ENCODE data around the gene GLP1R.

The GLP1R gene

GRCh38 chr6:39044181-39044580, 4.4 kb upstream of the GLP1R start:
- H3K4me2 ChIP-seq (ENCODE audit: low read depth, low read length, poor library complexity, severe bottlenecking): no peak overlapping the region
- H3K36me3 ChIP-seq (ENCODE audit: low read length): no peaks in the 10 kb centered on the region
- no peaks in the 10 kb centered on the region for H4K20me1 ChIP-seq (ENCODE audit: low read depth, low read length)
- H3K27ac ChIP-seq (ENCODE audit: low read depth, low read length): no peak overlapping the region
- no peaks in the 10 kb centered on the region for H3K79me2 ChIP-seq (ENCODE audit: insufficient read depth, low read length)
- TF ChIP-seq CTCF (IDR thresholded peaks at IDR 0.05; ENCODE audit: insufficient read depth, low read length, poor library complexity, severe bottlenecking): no peak
- no peak for TF ChIP-seq EZH2phosphoT487 (conservative IDR thresholded peaks at IDR 0.05; ENCODE audit: low read length)
- H3K9me2 ChIP-seq (replicated peaks; ENCODE audit: insufficient read depth, low read length): no peaks in the 10 kb centered on the region
- H3F3A ChIP-seq (ENCODE audit: insufficient read depth): no peaks in the 10 kb centered on the region
- no peaks in the 10 kb centered on the region for H3K9me3 ChIP-seq (ENCODE audit: insufficient read depth, low read length)
- no peak overlapping the region for H3K9ac ChIP-seq (ENCODE audit: low read length)
- no peak overlapping the region for H3K4me3 ChIP-seq (ENCODE audit: insufficient read depth, low read length, poor library complexity, severe bottlenecking)
- H2AFZ ChIP-seq (ENCODE audit: low read depth, low read length, severe bottlenecking): no peak overlapping the region
- no peaks in the 10 kb centered on the region for H3K27me3 ChIP-seq (ENCODE audit: low read length)

DNA sequence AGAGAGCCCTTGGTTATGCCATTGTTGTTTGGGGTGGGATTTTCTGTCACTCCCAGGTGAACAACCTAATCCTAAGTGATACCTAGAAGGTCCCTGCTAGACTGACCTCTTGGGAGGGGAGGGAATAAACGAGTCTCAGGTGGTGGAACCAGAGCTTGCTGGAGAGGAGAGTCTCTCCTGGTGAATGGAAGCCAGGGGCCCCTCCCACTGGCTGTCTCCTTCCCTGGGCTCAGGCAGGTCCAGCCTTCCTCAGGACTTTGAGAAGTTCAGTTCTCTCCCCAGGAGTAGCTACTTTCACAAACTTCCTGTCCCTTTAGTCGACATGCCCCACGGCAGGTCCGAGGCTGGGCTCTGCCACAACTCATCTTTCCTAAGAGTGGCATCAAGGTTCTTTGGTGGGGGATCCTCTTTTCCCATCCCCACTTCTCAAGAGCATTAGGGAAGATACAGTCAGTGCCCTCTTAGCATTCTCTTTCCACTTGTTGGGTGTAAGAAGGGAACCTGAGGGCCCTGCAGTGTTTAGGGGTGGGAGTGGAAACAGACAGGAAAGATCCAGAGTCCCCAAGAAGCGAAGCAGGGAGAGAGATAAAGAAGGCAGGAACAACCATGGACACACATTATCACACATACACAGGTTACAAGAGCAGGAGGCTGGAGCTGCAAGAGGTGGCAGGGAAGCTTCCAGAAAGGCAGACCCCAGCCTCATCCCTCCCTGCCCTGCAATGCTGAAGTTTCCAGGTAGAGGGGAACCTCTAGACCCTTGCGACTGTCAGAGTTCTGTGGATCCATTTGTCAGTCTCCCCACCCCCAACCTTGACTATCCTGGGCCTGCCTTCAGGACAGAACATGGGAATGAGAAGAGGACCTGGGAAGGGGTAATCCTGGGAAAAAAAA, 900 bp upstream of the GLP1R start:
- Histone ChIP-seq H3K4me3 (ENCODE audit: insufficient read depth, low read length, poor library complexity, severe bottlenecking) (no peak overlapping the region), H3F3A (ENCODE audit: insufficient read depth) (no peaks in the 10 kb centered on the region), H3K27me3 (ENCODE audit: low read length) (no peaks in the 10 kb centered on the region), H3K4me2 (ENCODE audit: low read depth, low read length, poor library complexity, severe bottlenecking) (no peak overlapping the region), H3K27ac (ENCODE audit: low read depth, low read length) (no peak overlapping the region), H3K9me2 (replicated peaks; ENCODE audit: insufficient read depth, low read length) (no peaks in the 10 kb centered on the region), H3K36me3 (ENCODE audit: low read length) (no peaks in the 10 kb centered on the region), H3K9ac (ENCODE audit: low read length) (no peak overlapping the region), H3K79me2 (ENCODE audit: insufficient read depth, low read length) (no peaks in the 10 kb centered on the region), H2AFZ (ENCODE audit: low read depth, low read length, severe bottlenecking) (no peak overlapping the region), H3K9me3 (ENCODE audit: insufficient read depth, low read length) (no peaks in the 10 kb centered on the region), H4K20me1 (ENCODE audit: low read depth, low read length) (no peaks in the 10 kb centered on the region)
- TF ChIP-seq CTCF (IDR thresholded peaks at IDR 0.05; ENCODE audit: insufficient read depth, low read length, poor library complexity, severe bottlenecking) (no peak), EZH2phosphoT487 (conservative IDR thresholded peaks at IDR 0.05; ENCODE audit: low read length) (no peak)

DNA sequence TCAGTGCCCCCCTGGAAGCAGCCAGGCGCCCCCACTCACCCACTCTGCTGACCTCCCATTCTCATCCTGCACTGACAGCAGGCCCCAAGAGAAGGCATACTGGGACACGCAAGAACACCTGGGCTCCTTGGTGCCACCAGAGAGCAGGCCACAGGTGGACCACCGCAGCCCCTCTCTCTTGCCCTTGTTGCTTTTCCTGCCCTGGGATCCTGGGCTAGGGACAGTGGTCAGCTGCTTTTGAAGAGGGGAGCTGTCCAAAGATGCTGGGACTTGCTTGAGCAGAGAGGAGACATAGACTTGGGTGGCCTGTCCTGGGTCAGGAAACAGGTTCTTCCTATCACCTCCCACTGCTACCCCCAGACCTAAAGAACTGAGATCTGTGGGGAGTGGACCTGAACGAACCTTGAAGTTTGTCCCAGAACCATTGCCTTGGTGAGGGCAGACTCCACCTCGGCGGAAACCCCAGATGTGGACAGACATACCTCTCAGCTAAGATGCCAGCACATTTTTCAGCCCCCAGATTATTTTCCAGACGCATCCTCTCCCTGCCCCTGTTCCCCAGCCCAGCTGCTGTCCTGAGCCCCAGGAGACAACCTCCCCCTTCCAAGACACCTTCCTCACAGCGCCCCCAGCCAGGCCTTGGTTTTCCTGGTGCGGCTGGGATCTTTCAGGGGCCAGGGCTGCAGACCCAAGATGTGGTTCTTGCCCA, 1.1 kb downstream of the GLP1R start:
- Histone ChIP-seq H3K4me2 (ENCODE audit: low read depth, low read length, poor library complexity, severe bottlenecking) (no peak overlapping the region), H3F3A (ENCODE audit: insufficient read depth) (no peaks in the 10 kb centered on the region), H3K27me3 (ENCODE audit: low read length) (no peaks in the 10 kb centered on the region), H3K79me2 (ENCODE audit: insufficient read depth, low read length) (no peaks in the 10 kb centered on the region), H3K9me3 (ENCODE audit: insufficient read depth, low read length) (no peaks in the 10 kb centered on the region), H3K36me3 (ENCODE audit: low read length) (no peaks in the 10 kb centered on the region), H2AFZ (ENCODE audit: low read depth, low read length, severe bottlenecking) (no peak overlapping the region), H3K9me2 (replicated peaks; ENCODE audit: insufficient read depth, low read length) (no peaks in the 10 kb centered on the region), H3K27ac (ENCODE audit: low read depth, low read length) (no peak overlapping the region), H4K20me1 (ENCODE audit: low read depth, low read length) (no peaks in the 10 kb centered on the region), H3K9ac (ENCODE audit: low read length) (no peak overlapping the region), H3K4me3 (ENCODE audit: insufficient read depth, low read length, poor library complexity, severe bottlenecking) (no peak overlapping the region)
- no peak for TF ChIP-seq CTCF (IDR thresholded peaks at IDR 0.05; ENCODE audit: insufficient read depth, low read length, poor library complexity, severe bottlenecking)
